B cell (primary cell): ENCODE results near the gene SERTAD2. TPM values are rescaled to one million over a fixed set of nuclear protein-coding genes. Genes with fewer than 3 reads are reported as not detected.

Experiments used
- ATAC-seq: fragments of 200-7000 bp; cut with Tn5 transposase; one replicate; pipeline ENCODE4 v1.10.0; 2021; ENCODE audit warnings: low read depth, mild to moderate bottlenecking, moderate number of reproducible peaks, moderate library complexity
- CTCF ChIA-PET: fragments of 350-600 bp; sonication (Branson Sonifier 250); formaldehyde crosslinking; loops from one replicate; lab custom pipeline; 2021; ENCODE audit warnings: antibody characterized with exemption, inconsistent platforms; lab: Charles Lee
- POLR2A ChIA-PET: fragments of 350-600 bp; sonication (Branson Sonifier 250); formaldehyde crosslinking; loops from one replicate; lab custom pipeline; 2021; ENCODE audit warnings: antibody characterized with exemption; lab: Charles Lee
- DNase-seq: peaks from one replicate; pipeline ENCODE4 v3.0.0; 2013
- H2AFZ ChIP-seq: 2 replicates; pipeline ENCODE4 v1.6.1; 2012; ENCODE audit warnings: mild to moderate bottlenecking, low read depth, low read length; ENCODE audit not compliant: insufficient read depth, poor library complexity, severe bottlenecking
- H3K27ac ChIP-seq, 2 donors: 1 replicate in 1 of 2; 2 replicates in 1 of 2; pipeline ENCODE4 v1.5.1; 2012 to 2013; ENCODE audit warnings: low read length in 2 of 2, mild to moderate bottlenecking in 2 of 2, moderate library complexity in 1 of 2
- H3K27me3 ChIP-seq, 4 experiments: fragments of 200-600 bp in 1 of 4; sonication (generic) in 1 of 4; replicated peaks in 1 of 4; 1 replicate in 2 of 4; 2 replicates in 2 of 4; pipeline versions ENCODE4 v1.6.1 to v1.7.0; 2013 to 2016; ENCODE audit warnings: low read length in 3 of 4, mild to moderate bottlenecking in 2 of 4, mixed read lengths in 1 of 4, moderate library complexity in 1 of 4; ENCODE audit not compliant: insufficient read depth in 4 of 4, control insufficient read depth in 3 of 4; ENCODE audit errors: control extremely low read depth in 1 of 4
- H3K36me3 ChIP-seq, 2 experiments: replicated peaks in 1 of 2; 1 replicate in 1 of 2; 2 replicates in 1 of 2; pipeline versions ENCODE4 v1.6.1 to v1.7.1; 2013; ENCODE audit warnings: low read length in 1 of 2; ENCODE audit not compliant: insufficient read depth in 2 of 2, control insufficient read depth in 1 of 2; ENCODE audit errors: control extremely low read depth in 1 of 2, extremely low read depth in 1 of 2
- H3K4me1 ChIP-seq, 2 donors: fragments of 200-600 bp in 1 of 2; sonication (generic) in 1 of 2; 1 replicate in 1 of 2; 2 replicates in 1 of 2; pipeline versions ENCODE4 v1.5.1 to v1.6.1; 2013 to 2017; ENCODE audit warnings: low read length in 2 of 2; ENCODE audit not compliant: control insufficient read depth in 2 of 2, insufficient read depth in 2 of 2
- H3K4me2 ChIP-seq: replicated peaks from 2 replicates; pipeline ENCODE3; 2012; ENCODE audit warnings: mild to moderate bottlenecking, low read depth, low read length; ENCODE audit not compliant: poor library complexity, severe bottlenecking
- H3K4me3 ChIP-seq, 5 experiments: fragments of 200-600 bp in 1 of 5; sonication (generic) in 1 of 5; 1 replicate in 3 of 5; 2 replicates in 2 of 5; pipeline versions ENCODE4 v1.5.1 to v1.7.0; 2011 to 2016; ENCODE audit warnings: low read length in 4 of 5, mild to moderate bottlenecking in 4 of 5, low read depth in 2 of 5, control low read depth in 1 of 5, moderate library complexity in 1 of 5; ENCODE audit not compliant: insufficient read depth in 1 of 5; ENCODE audit errors: control extremely low read depth in 1 of 5, extremely low read depth in 1 of 5
- H3K79me2 ChIP-seq: fragments of 200-600 bp; sonication (generic); one replicate; pipeline ENCODE4 v1.6.0; 2016; ENCODE audit warnings: low read length; ENCODE audit not compliant: control insufficient read depth, insufficient read depth
- H3K9ac ChIP-seq: fragments of 200-600 bp; sonication (generic); 2 replicates; pipeline ENCODE4 v1.6.1; 2017; ENCODE audit warnings: mild to moderate bottlenecking, low read length, moderate library complexity
- H3K9me3 ChIP-seq, 3 donors: one replicate each; pipeline versions ENCODE4 v1.6.1 to v1.7.1; 2013; ENCODE audit warnings: low read length in 2 of 3; ENCODE audit not compliant: control insufficient read depth in 2 of 3, insufficient read depth in 1 of 3; ENCODE audit errors: control extremely low read depth in 1 of 3
- H4K20me1 ChIP-seq: 2 replicates; pipeline ENCODE4 v1.6.0; 2012; ENCODE audit warnings: mild to moderate bottlenecking, low read length; ENCODE audit not compliant: insufficient read depth, control insufficient read depth, poor library complexity, severe bottlenecking
- H3K27ac Mint-ChIP-seq: one replicate; pipeline ENCODE4 v1.8.0; 2021; ENCODE audit warnings: mixed read lengths
- H3K27me3 Mint-ChIP-seq: one replicate; pipeline ENCODE4 v1.8.0; 2021; ENCODE audit warnings: mixed read lengths
- H3K4me1 Mint-ChIP-seq: one replicate; pipeline ENCODE4 v1.8.0; 2021; ENCODE audit warnings: mixed read lengths
- H3K4me3 Mint-ChIP-seq: one replicate; pipeline ENCODE4 v1.8.0; 2021; ENCODE audit warnings: mixed read lengths
- H3K9me3 Mint-ChIP-seq: one replicate; pipeline ENCODE4 v1.8.0; 2022; ENCODE audit warnings: mixed read lengths; ENCODE audit not compliant: insufficient read depth
- EZH2 ChIP-seq: IDR thresholded peaks from 2 replicates; pipeline ENCODE4 v1.6.1; 2012; ENCODE audit warnings: borderline replicate concordance, low read depth, mild to moderate bottlenecking, moderate library complexity, low read length; ENCODE audit not compliant: insufficient read depth, poor library complexity, severe bottlenecking
- WGBS: methylation state at CpG from one replicate; pipeline ENCODE4 v1.1.5; 2013; ENCODE audit warnings: missing lambda C conversion rate; ENCODE audit not compliant: insufficient coverage; 5-methylcytosine and 5-hydroxymethylcytosine counted together
- intact Hi-C: fragments of 100-400 bp; cut with micrococcal nuclease; formaldehyde crosslinking; loops from one replicate; pipeline ENCODE4 v1.10.0; 2022
- polyA plus RNA-seq: library from polyadenylated mRNA; depleted of rRNA; stranded (reverse); fragments of >200 nt; gene quantifications from 2 replicates; pipeline ENCODE4 v1.2.3, GENCODE V29; 2012
- total RNA-seq, 2 donors: library from RNA; stranded (reverse); fragments of 120-200 nt in 1 of 2; gene quantifications; 1 replicate in 1 of 2; 2 replicates in 1 of 2; pipeline versions ENCODE4 v1.2.3 to v1.2.4, GENCODE V29; 2013 to 2022
- TF ChIP-seq, protein P1 (sequence below): fragments of 200-600 bp; IDR thresholded peaks from one replicate; pipeline ENCODE4 v1.8.0; 2022; ENCODE audit warnings: antibody characterized with exemption, mild to moderate bottlenecking

The SERTAD2 gene
- total and polyA plus RNA-seq, 2 donors (not counting 1 experiment from before 2014, with no cell fraction given), result 49.5 to 66.8 TPM

DNA sequence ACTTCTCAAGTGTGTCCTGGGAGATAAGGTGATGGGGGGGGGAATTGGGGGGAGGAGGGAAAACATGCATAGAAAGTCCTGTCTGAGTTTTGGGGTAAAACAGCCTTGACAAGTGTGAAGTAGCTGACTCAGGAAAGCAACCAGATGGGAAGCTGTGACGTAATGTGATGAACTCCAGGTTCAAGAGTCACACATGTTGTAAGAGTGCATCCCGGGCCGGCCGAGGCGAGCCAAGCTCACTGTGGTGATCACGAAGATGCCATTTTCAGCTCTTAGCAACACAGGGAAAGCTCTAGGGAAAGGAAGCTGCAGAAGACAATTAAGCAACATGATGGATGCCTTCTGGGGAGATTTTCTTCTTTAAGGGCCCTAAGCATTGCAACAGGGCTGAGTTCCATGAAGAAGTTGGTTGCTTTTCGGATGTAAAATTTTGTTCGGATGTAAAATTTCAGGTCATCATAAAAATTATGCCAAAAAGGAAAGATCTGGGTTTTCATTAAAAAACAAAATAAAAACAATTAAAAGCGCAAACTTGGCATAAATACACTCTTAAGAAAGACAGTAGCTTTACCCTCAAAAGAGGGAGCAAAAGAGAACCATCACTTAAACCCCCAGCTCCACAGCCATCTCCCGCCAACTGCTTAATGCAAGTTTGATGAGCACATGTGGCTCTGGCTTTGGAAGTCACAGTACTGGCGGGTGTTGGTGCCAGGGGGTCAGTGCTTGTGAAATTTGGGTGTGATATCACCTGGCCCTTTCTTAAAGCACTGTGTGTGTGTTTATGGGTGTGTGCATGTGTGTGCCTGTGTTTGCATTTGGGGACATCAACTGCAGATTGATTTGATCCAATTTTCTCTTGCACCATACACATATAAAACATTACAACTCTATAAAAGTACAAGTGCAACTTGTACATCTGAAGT lies 19.1 kb downstream of the SERTAD2 start:
- no peak overlapping the region for H3K4me2 ChIP-seq
- Mint-ChIP-seq H3K27ac (peak overlapping the region; percentile 56), H3K27me3 (no peaks in the 10 kb centered on the region), H3K4me3 (no peak overlapping the region), H3K4me1 (peaks cover 60% of the 10 kb centered on the region), H3K9me3 (no peaks in the 10 kb centered on the region)
- intact Hi-C loops, result loop anchor here (5.0 kb wide), 1 partner anchor 47 kb away; no protein-coding TSS in a partner anchor
- ChIA-PET CTCF (interaction anchor here (1.1 to 5.2 kb wide), 9 partner anchors 9 to 228 kb away, joined by 3 to 26 read pairs (median 3); partner anchors contain the start of gene SERTAD2), POLR2A (no interaction called here)
- peaks cover 51 to 53% of the 10 kb centered on the region in 2 donors for H3K4me1 ChIP-seq
- peaks cover 83% of the 10 kb centered on the region for H3K79me2 ChIP-seq
- no peak overlapping the region for H3K9ac ChIP-seq
- TF ChIP-seq EZH2, result no peak
- TF ChIP-seq, protein P1, sequence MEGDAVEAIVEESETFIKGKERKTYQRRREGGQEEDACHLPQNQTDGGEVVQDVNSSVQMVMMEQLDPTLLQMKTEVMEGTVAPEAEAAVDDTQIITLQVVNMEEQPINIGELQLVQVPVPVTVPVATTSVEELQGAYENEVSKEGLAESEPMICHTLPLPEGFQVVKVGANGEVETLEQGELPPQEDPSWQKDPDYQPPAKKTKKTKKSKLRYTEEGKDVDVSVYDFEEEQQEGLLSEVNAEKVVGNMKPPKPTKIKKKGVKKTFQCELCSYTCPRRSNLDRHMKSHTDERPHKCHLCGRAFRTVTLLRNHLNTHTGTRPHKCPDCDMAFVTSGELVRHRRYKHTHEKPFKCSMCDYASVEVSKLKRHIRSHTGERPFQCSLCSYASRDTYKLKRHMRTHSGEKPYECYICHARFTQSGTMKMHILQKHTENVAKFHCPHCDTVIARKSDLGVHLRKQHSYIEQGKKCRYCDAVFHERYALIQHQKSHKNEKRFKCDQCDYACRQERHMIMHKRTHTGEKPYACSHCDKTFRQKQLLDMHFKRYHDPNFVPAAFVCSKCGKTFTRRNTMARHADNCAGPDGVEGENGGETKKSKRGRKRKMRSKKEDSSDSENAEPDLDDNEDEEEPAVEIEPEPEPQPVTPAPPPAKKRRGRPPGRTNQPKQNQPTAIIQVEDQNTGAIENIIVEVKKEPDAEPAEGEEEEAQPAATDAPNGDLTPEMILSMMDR, result no peak
- no peaks in the 10 kb centered on the region for H3K9me3 ChIP-seq
- WGBS, result 95% methylated on average over 8 of the region's 11 CpGs
- no peak overlapping the region for H2AFZ ChIP-seq
- peaks cover 3 to 50% of the 10 kb centered on the region in 2 experiments for H3K36me3 ChIP-seq
- peaks cover 52% of the 10 kb centered on the region for H4K20me1 ChIP-seq
- ATAC-seq, result no peak
- DNase-seq, result no peak
- peak overlapping the region in 1 of 2 donors; percentile 46 for H3K27ac ChIP-seq
- no peak overlapping the region for H3K4me3 ChIP-seq
- no peaks in the 10 kb centered on the region for H3K27me3 ChIP-seq
